ENCODE results near the gene CAMKK1.

The CAMKK1 gene

GRCh38 chr17:3917391-3917931, 24.6 kb upstream of the CAMKK1 start:
- DNase-seq: no peak

GRCh38 chr17:3916825-3917224, 24.0 kb upstream of the CAMKK1 start:
- DNase-seq: no peak

GRCh38 chr17:3915995-3916696, 23.3 kb upstream of the CAMKK1 start, which contains the start of gene P2RX1:
Gene P2RX1, minus strand, starts transcription at chr17:3916465. Its CDS starts 240 bp downstream, at chr17:3916225.
- no peak for DNase-seq

- no peak for DNase-seq
Measured at GRCh38 chr17:3915581-3915994, 22.7 kb upstream of the CAMKK1 start.

- no peak for DNase-seq
Measured at GRCh38 chr17:3914312-3914670, 21.4 kb upstream of the CAMKK1 start.

GRCh38 chr17:3913531-3914311, 20.9 kb upstream of the CAMKK1 start:
- DNase-seq: no peak

GRCh38 chr17:3912827-3913226, 20.0 kb upstream of the CAMKK1 start:
- no peak for DNase-seq

GRCh38 chr17:3911271-3912053, 18.6 kb upstream of the CAMKK1 start:
- peak; percentile 82 for DNase-seq

- no peak for DNase-seq
Measured at GRCh38 chr17:3910420-3911270, 17.8 kb upstream of the CAMKK1 start.

- no peak for DNase-seq
Measured at GRCh38 chr17:3909257-3909656, 16.4 kb upstream of the CAMKK1 start.

- no peak for DNase-seq
Measured at GRCh38 chr17:3907483-3908216, 14.8 kb upstream of the CAMKK1 start.

- DNase-seq: no peak
Measured at GRCh38 chr17:3906881-3907280, 14.0 kb upstream of the CAMKK1 start.

GRCh38 chr17:3905017-3905520, 12.2 kb upstream of the CAMKK1 start:
- peak; percentile 83 for DNase-seq

GRCh38 chr17:3904501-3904900, 11.6 kb upstream of the CAMKK1 start:
- no peak for DNase-seq

- no peak for DNase-seq
Measured at GRCh38 chr17:3903881-3904290, 11.0 kb upstream of the CAMKK1 start.

- no peak for DNase-seq
Measured at GRCh38 chr17:3903051-3903825, 10.4 kb upstream of the CAMKK1 start.

GRCh38 chr17:3900646-3901045, 7.8 kb upstream of the CAMKK1 start:
- no peak for DNase-seq

- DNase-seq: no peak
Measured at GRCh38 chr17:3897731-3898130, 4.9 kb upstream of the CAMKK1 start.

GRCh38 chr17:3896968-3897235, 4.0 kb upstream of the CAMKK1 start:
- no peak for DNase-seq

GRCh38 chr17:3896108-3896967, 3.5 kb upstream of the CAMKK1 start:
- DNase-seq: no peak
